H1 (cell line): ENCODE results near the gene TGM1. TPM values are rescaled to one million over a fixed set of nuclear protein-coding genes. Genes with fewer than 3 reads are reported as not detected.

Experiments used
- CTCF ChIA-PET: fragments of 300-600 bp; sonication (Branson Sonifier 250); formaldehyde crosslinking; loops from one replicate; lab custom pipeline; 2021; ENCODE audit not compliant: partially characterized antibody; lab: Charles Lee
- POLR2A ChIA-PET: fragments of 300-600 bp; sonication (Branson Sonifier 250); formaldehyde crosslinking; loops from one replicate; lab custom pipeline; 2021; ENCODE audit warnings: inconsistent platforms; ENCODE audit not compliant: partially characterized antibody; lab: Charles Lee
- DNase-seq, 2 experiments: peaks; one replicate each; pipeline versions ENCODE4 v3.0.0 to v3.0.0-alpha.2; 2010 to 2022; ENCODE audit warnings: low spot score in 2 of 2, low read depth in 1 of 2, mixed read lengths in 1 of 2
- FAIRE-seq: peaks from 2 replicates; lab custom pipeline; 2011; peaks lifted over from hg19 to GRCh38; lab: Jason Lieb, UNC
- H2AFZ ChIP-seq: 2 replicates; pipeline ENCODE4 v1.8.1; 2012; ENCODE audit warnings: low read length, inconsistent platforms
- H2AK5ac ChIP-seq: 2 replicates; pipeline ENCODE4 v1.6.1; 2013; ENCODE audit warnings: low read depth, low read length
- H2BK120ac ChIP-seq: replicated peaks from 2 replicates; pipeline ENCODE3; 2013; ENCODE audit warnings: low read depth, low read length, inconsistent platforms
- H2BK12ac ChIP-seq: 2 replicates; pipeline ENCODE4 v1.6.1; 2013; ENCODE audit warnings: low read depth, low read length
- H2BK15ac ChIP-seq: 2 replicates; pipeline ENCODE4 v1.6.1; 2013; ENCODE audit warnings: low read length
- H2BK20ac ChIP-seq: 2 replicates; pipeline ENCODE4 v1.6.1; 2013; ENCODE audit warnings: low read length
- H2BK5ac ChIP-seq: 2 replicates; pipeline ENCODE4 v1.6.1; 2013; ENCODE audit warnings: low read depth, low read length
- H3K14ac ChIP-seq: 2 replicates; pipeline ENCODE4 v1.6.1; 2013; ENCODE audit warnings: inconsistent platforms; ENCODE audit not compliant: insufficient read length
- H3K18ac ChIP-seq: 2 replicates; pipeline ENCODE4 v1.6.1; 2013; ENCODE audit warnings: low read length; ENCODE audit errors: extremely low read depth
- H3K23ac ChIP-seq: 2 replicates; pipeline ENCODE4 v1.6.1; 2013; ENCODE audit warnings: inconsistent platforms; ENCODE audit not compliant: insufficient read length
- H3K23me2 ChIP-seq: 2 replicates; pipeline ENCODE4 v1.6.1; 2013; ENCODE audit warnings: low read depth, low read length
- H3K27ac ChIP-seq: 2 replicates; pipeline ENCODE4 v1.6.1; 2011; ENCODE audit warnings: low read depth, low read length, inconsistent platforms
- H3K27me3 ChIP-seq, 4 experiments: replicated peaks in 1 of 4; 1 replicate in 1 of 4; 2 replicates in 3 of 4; pipeline versions ENCODE4 v1.6.1 to v1.8.1; 2011 to 2013; ENCODE audit warnings: low read length in 3 of 4, mild to moderate bottlenecking in 3 of 4, inconsistent platforms in 2 of 4, mixed read lengths in 2 of 4, moderate library complexity in 1 of 4; ENCODE audit not compliant: control insufficient read depth in 3 of 4, insufficient read depth in 3 of 4; ENCODE audit errors: extremely low read depth in 1 of 4
- H3K36me3 ChIP-seq, 4 experiments: 2 replicates each; pipeline versions ENCODE4 v1.6.1 to v1.8.1; 2011 to 2013; ENCODE audit warnings: mild to moderate bottlenecking in 4 of 4, low read length in 3 of 4, moderate library complexity in 2 of 4, control low read depth in 1 of 4, inconsistent platforms in 1 of 4; ENCODE audit not compliant: insufficient read depth in 4 of 4, control insufficient read depth in 2 of 4
- H3K4ac ChIP-seq: replicated peaks from 2 replicates; pipeline ENCODE3; 2013; ENCODE audit warnings: low read length, low read depth, mixed read lengths, inconsistent platforms; ENCODE audit not compliant: insufficient read length
- H3K4me1 ChIP-seq, 4 experiments: replicated peaks in 1 of 4; 1 replicate in 1 of 4; 2 replicates in 3 of 4; pipeline versions ENCODE4 v1.6.1 to v1.8.1; 2011 to 2013; ENCODE audit warnings: low read length in 3 of 4, inconsistent platforms in 2 of 4, mixed read lengths in 1 of 4; ENCODE audit not compliant: insufficient read depth in 4 of 4, control insufficient read depth in 3 of 4
- H3K4me2 ChIP-seq, 2 experiments: 2 replicates each; pipeline versions ENCODE4 v1.6.1 to v1.8.1; 2011 to 2013; ENCODE audit warnings: low read depth in 2 of 2, low read length in 2 of 2, control low read depth in 1 of 2, inconsistent platforms in 1 of 2, mild to moderate bottlenecking in 1 of 2; ENCODE audit not compliant: insufficient read depth in 1 of 2
- H3K4me3 ChIP-seq, 4 experiments: fragments of 200-600, 300-600 bp in 1 of 4; sonication (generic), shearing (Covaris generic), sonication (Bioruptor Twin) in 1 of 4; 2 replicates each; pipeline versions ENCODE4 v1.5.1 to v1.8.1; 2011 to 2016; ENCODE audit warnings: low read length in 4 of 4, low read depth in 3 of 4, control low read depth in 2 of 4, inconsistent platforms in 2 of 4, mild to moderate bottlenecking in 2 of 4, mixed read lengths in 1 of 4, moderate library complexity in 1 of 4; ENCODE audit not compliant: insufficient read depth in 2 of 4; ENCODE audit errors: extremely low read depth in 1 of 4
- H3K56ac ChIP-seq: replicated peaks from 2 replicates; pipeline ENCODE3; 2013; ENCODE audit warnings: low read depth, mild to moderate bottlenecking, mixed read lengths, low read length, inconsistent platforms; ENCODE audit not compliant: insufficient read length
- H3K79me1 ChIP-seq: 2 replicates; pipeline ENCODE4 v1.6.1; 2013; ENCODE audit warnings: low read depth, low read length, control low read depth
- H3K79me2 ChIP-seq, 2 experiments: 2 replicates each; pipeline versions ENCODE4 v1.6.1 to v1.8.1; 2012 to 2013; ENCODE audit warnings: low read length in 2 of 2, mild to moderate bottlenecking in 2 of 2, inconsistent platforms in 1 of 2; ENCODE audit not compliant: insufficient read depth in 2 of 2, control insufficient read depth in 1 of 2
- H3K9ac ChIP-seq, 4 experiments: replicated peaks in 1 of 4; 1 replicate in 1 of 4; 2 replicates in 3 of 4; pipeline versions ENCODE4 v1.6.1 to v1.8.1; 2011 to 2013; ENCODE audit warnings: low read depth in 3 of 4, low read length in 3 of 4, control low read depth in 2 of 4, mild to moderate bottlenecking in 2 of 4, moderate library complexity in 2 of 4, inconsistent platforms in 1 of 4; ENCODE audit errors: extremely low read depth in 1 of 4
- H3K9me3 ChIP-seq, 2 experiments: 2 replicates each; pipeline versions ENCODE4 v1.6.1 to v1.8.1; 2012 to 2013; ENCODE audit warnings: mild to moderate bottlenecking in 2 of 2, moderate library complexity in 2 of 2, control low read depth in 1 of 2, inconsistent platforms in 1 of 2, low read depth in 1 of 2, low read length in 1 of 2, mixed read lengths in 1 of 2; ENCODE audit not compliant: insufficient read depth in 2 of 2
- H4K20me1 ChIP-seq, 2 experiments: replicated peaks in 1 of 2; 2 replicates each; pipeline versions ENCODE3 to v1.8.1; 2011 to 2013; ENCODE audit warnings: inconsistent platforms in 2 of 2, low read length in 2 of 2, mild to moderate bottlenecking in 1 of 2; ENCODE audit not compliant: insufficient read depth in 2 of 2, control insufficient read depth in 1 of 2
- H4K5ac ChIP-seq: 2 replicates; pipeline ENCODE4 v1.6.1; 2013; ENCODE audit warnings: low read length, low read depth, mixed read lengths, inconsistent platforms; ENCODE audit not compliant: insufficient read length
- H4K8ac ChIP-seq: 2 replicates; pipeline ENCODE4 v1.8.0; 2013; ENCODE audit warnings: mild to moderate bottlenecking, moderate library complexity, low read length, inconsistent platforms; ENCODE audit not compliant: insufficient read depth; ENCODE audit errors: extremely low read depth
- H4K91ac ChIP-seq: replicated peaks from 2 replicates; pipeline ENCODE3; 2013; ENCODE audit warnings: low read length, mixed read lengths, inconsistent platforms; ENCODE audit not compliant: insufficient read length
- ASH2L ChIP-seq: fragments of 200-600, 300-600 bp; sonication (generic); IDR thresholded peaks from one replicate; pipeline ENCODE4 v1.7.1; 2017; ENCODE audit warnings: low read length
- CBX5 ChIP-seq: fragments of 300-800, 300-1000 bp; sonication (generic); IDR thresholded peaks from 2 replicates; pipeline ENCODE4 v1.7.1; 2016; ENCODE audit warnings: antibody characterized with exemption, low read length, low read depth
- CHD2 ChIP-seq: IDR thresholded peaks from 2 replicates; pipeline ENCODE4 v1.6.1; 2012; ENCODE audit warnings: low read length, improper control_type of control experiment
- CTBP2 ChIP-seq: IDR thresholded peaks from 2 replicates; pipeline ENCODE4 v1.7.0; 2011; ENCODE audit warnings: borderline replicate concordance, mild to moderate bottlenecking, moderate library complexity, mixed read lengths, low read length; ENCODE audit not compliant: insufficient read depth, insufficient read length
- HDAC2 ChIP-seq, 2 experiments: fragments of 300-600 bp in 1 of 2; sonication (generic) in 1 of 2; IDR thresholded peaks; 2 replicates each; pipeline ENCODE4 v1.6.1; 2011 to 2012; ENCODE audit warnings: low read depth in 2 of 2, low read length in 2 of 2, mild to moderate bottlenecking in 2 of 2, moderate library complexity in 2 of 2, borderline replicate concordance in 1 of 2, inconsistent platforms in 1 of 2
- HDAC6 ChIP-seq: IDR thresholded peaks from one replicate; pipeline ENCODE4 v1.7.1; 2012; ENCODE audit warnings: low read depth, mild to moderate bottlenecking, inconsistent platforms, low read length, moderate library complexity
- NANOG ChIP-seq: IDR thresholded peaks from 2 replicates; pipeline ENCODE4 v1.6.1; 2011; ENCODE audit warnings: low read length, low read depth, mild to moderate bottlenecking, inconsistent platforms; ENCODE audit not compliant: insufficient read depth, poor library complexity, severe bottlenecking
- RNF2 ChIP-seq: fragments of 200-900, 300-1000 bp; sonication (generic); IDR thresholded peaks from 2 replicates; pipeline ENCODE4 v1.7.1; 2016; ENCODE audit warnings: borderline replicate concordance, low read depth, mild to moderate bottlenecking, antibody characterized with exemption, low read length; ENCODE audit not compliant: poor library complexity, severe bottlenecking; ENCODE audit errors: missing control alignments
- SIX5 ChIP-seq: IDR thresholded peaks from 2 replicates; pipeline ENCODE4 v1.6.1; 2011; ENCODE audit warnings: mild to moderate bottlenecking, low read depth, low read length
- TBP ChIP-seq: IDR thresholded peaks from 2 replicates; pipeline ENCODE4 v1.6.1; 2011; ENCODE audit warnings: low read depth, low read length, improper control_type of control experiment
- ZNF274 ChIP-seq: IDR thresholded peaks from 2 replicates; pipeline ENCODE4 v1.7.0; 2012; ENCODE audit warnings: low read length, borderline replicate concordance; ENCODE audit errors: extremely low read depth
- WGBS, 2 experiments: shearing (Covaris generic) in 1 of 2; methylation state at CpG; one replicate each; pipeline versions ENCODE4 v1.1.6 to v1.1.7; 2013 to 2015; ENCODE audit warnings: low lambda C conversion rate in 2 of 2, mixed read lengths in 2 of 2, inconsistent platforms in 1 of 2, low coverage in 1 of 2, missing lambda C conversion rate in 1 of 2; ENCODE audit not compliant: insufficient replicate concordance in 2 of 2, insufficient coverage in 1 of 2, insufficient read length in 1 of 2; ENCODE audit errors: extremely low coverage in 1 of 2, missing lambda C conversion rate in 1 of 2; 5-methylcytosine and 5-hydroxymethylcytosine counted together
- polyA plus RNA-seq, 7 experiments: library from polyadenylated mRNA; depleted of rRNA in 3 of 7; stranded (reverse) in 5 of 7; unstranded in 2 of 7; fragments of >200 nt in 5 of 7; fragments of 200-250 nt in 2 of 7; gene quantifications; 1 replicate in 5 of 7; 2 replicates in 1 of 7; 4 replicates in 1 of 7; pipeline versions ENCODE4 v1.2.1 to v1.2.3, GENCODE V29; 2011 to 2013; ENCODE audit warnings: missing spikeins in 2 of 7, mixed read lengths in 2 of 7
- total RNA-seq: library from RNA; stranded (reverse); fragmentation: NEBNext Ultra II Directional; extraction: Animal tissue kit (Norgen Biotek cat#: 25700); gene quantifications from 2 replicates; pipeline ENCODE4 v1.2.1, GENCODE V29; 2021
- TF ChIP-seq, protein P1 (sequence below): IDR thresholded peaks from 2 replicates; pipeline ENCODE4 v1.6.1; 2012; ENCODE audit warnings: inconsistent platforms

Gene TGM1
- total and polyA plus RNA-seq, 2 of the 8 experiments (the other 6 are each of a cell fraction or from before 2014, with no cell fraction given): 1.8 to 2.2 TPM

DNA sequence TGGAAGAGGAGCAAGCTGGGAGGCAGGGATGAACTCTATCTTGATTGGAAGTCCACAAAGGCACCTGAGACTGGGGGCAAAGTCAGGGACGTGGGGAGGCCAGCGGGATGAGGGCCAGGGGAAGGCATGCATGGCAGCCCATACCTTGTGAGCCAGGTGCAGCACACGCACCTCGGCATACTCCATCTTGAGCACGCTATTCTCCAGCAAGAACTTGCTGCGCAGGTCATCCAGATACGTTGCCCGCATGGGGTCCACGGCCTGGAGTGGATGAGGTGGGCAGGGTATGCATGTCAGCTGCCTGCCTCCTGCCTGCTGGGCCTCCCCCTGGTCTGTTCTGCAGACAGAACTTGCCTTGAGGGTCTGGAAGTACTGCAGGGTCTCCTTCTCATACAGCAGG is 4.5 kb upstream of the TGM1 start:
- no peak overlapping the region for H3K14ac ChIP-seq
- no peak overlapping the region for H2BK5ac ChIP-seq
- ChIA-PET CTCF (interaction anchor here (1.3 to 8.6 kb wide), 7 partner anchors 8 to 41 kb away, joined by 3 to 94 read pairs (median 33); partner anchors contain the start of genes CIDEB, DHRS1, LTB4R2 and NOP9), POLR2A (interaction anchor here (1.1 to 2.6 kb wide), 3 partner anchors 25 to 82 kb away, joined by 3 to 10 read pairs (median 3); partner anchors contain the start of gene TINF2)
- no peak overlapping the region for H3K27ac ChIP-seq
- H3K79me1 ChIP-seq: no peaks in the 10 kb centered on the region
- no peak overlapping the region for H3K18ac ChIP-seq
- H2AK5ac ChIP-seq: no peak overlapping the region
- H3K79me2 ChIP-seq: no peaks in the 10 kb centered on the region
- H3K4ac ChIP-seq: no peak overlapping the region
- no peak overlapping the region for H3K56ac ChIP-seq
- H3K27me3 ChIP-seq: no peaks in the 10 kb centered on the region; a peak in 1 of 7 replicates
- no peak overlapping the region for H3K4me2 ChIP-seq
- H3K9me3 ChIP-seq: no peaks in the 10 kb centered on the region
- peaks cover 0 to 2% of the 10 kb centered on the region in 2 experiments for H4K20me1 ChIP-seq
- no peak overlapping the region for H2BK15ac ChIP-seq
- no peak overlapping the region for H3K23ac ChIP-seq
- H2AFZ ChIP-seq: no peak overlapping the region
- no peak overlapping the region for H4K5ac ChIP-seq
- FAIRE-seq (no peak), DNase-seq (no peak)
- H4K91ac ChIP-seq: no peak overlapping the region
- H4K8ac ChIP-seq: no peak overlapping the region
- H3K36me3 ChIP-seq: no peaks in the 10 kb centered on the region; a peak in 3 of 8 replicates
- no peak overlapping the region for H2BK12ac ChIP-seq
- H3K9ac ChIP-seq: no peak overlapping the region
- H3K4me3 ChIP-seq: no peak overlapping the region
- H2BK20ac ChIP-seq: no peak overlapping the region
- peaks cover 0 to 5% (median 2%) of the 10 kb centered on the region in 4 experiments; a peak in 4 of 7 replicates for H3K4me1 ChIP-seq
- H3K23me2 ChIP-seq: peaks cover 5% of the 10 kb centered on the region
- WGBS, 2 experiments: 94% methylated on average over 9 of the region's 9 CpGs; no CpG with 5 or more reads in 1 of the 2 experiments
- H2BK120ac ChIP-seq: no peak overlapping the region
- no peak for TF ChIP-seq NANOG
- TF ChIP-seq HDAC6: no peak
- no peak for TF ChIP-seq CBX5
- no peak for TF ChIP-seq TBP
- TF ChIP-seq, protein P1, sequence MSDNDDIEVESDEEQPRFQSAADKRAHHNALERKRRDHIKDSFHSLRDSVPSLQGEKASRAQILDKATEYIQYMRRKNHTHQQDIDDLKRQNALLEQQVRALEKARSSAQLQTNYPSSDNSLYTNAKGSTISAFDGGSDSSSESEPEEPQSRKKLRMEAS: no peak
- no peak for TF ChIP-seq CHD2
- no peak for TF ChIP-seq ASH2L
- TF ChIP-seq SIX5: no peak
- no peak for TF ChIP-seq CTBP2
- TF ChIP-seq RNF2: no peak
- TF ChIP-seq HDAC2 (IDR thresholded peaks at IDR 0.05; ENCODE audit: borderline replicate concordance in 1 of 2, low read depth in 2 of 2, low read length in 2 of 2): no peak
- TF ChIP-seq ZNF274: no peak
